ENCODE data around the gene MPPED1.

The MPPED1 gene

DNA sequence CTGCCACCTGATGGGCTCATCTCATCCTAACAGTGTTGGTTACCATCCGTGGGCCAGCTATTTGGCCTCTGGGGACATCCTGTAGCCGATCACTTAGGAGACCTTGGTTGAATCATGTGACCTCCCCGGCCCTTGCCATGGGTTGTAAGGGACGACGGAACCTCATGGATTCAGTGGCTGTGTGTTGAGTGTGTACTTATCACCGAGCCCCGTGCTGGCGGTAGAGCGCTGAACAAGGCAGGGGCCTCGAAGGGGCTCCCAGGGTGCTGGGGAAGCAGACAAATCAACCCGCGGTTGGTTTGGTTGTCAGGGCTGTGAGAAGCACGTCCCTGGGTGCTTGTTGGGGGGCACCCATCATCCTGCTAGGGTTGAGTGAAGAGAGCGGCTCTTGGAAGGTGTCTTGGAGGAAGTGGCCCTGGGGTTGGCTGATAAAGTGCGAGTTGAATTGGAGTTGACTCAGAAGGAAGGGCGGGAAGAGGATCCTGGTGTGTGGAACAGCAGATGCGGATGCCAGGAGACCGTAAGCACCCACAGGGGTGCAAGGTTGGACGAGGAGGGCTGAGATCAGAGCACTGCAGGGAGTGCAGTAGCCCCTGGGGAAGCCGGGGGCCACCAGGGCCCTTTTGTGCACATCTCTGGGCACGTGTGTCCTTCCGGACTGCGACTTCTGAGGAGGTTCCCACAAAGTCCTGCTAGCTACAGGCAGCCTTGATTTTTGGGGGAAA is 53.6 kb downstream of the MPPED1 start:
- Histone ChIP-seq H3K27me3 (ENCODE audit: insufficient read depth, low read length, poor library complexity, severe bottlenecking) (no peaks in the 10 kb centered on the region), H3K9me3 (ENCODE audit: insufficient read depth, low read depth, low read length) (no peaks in the 10 kb centered on the region), H2AFZ (ENCODE audit: low read length) (no peak overlapping the region), H4K20me1 (ENCODE audit: insufficient read depth, low read length, poor library complexity, severe bottlenecking) (no peaks in the 10 kb centered on the region), H3F3A (ENCODE audit: low read depth) (no peaks in the 10 kb centered on the region), H3K79me2 (ENCODE audit: insufficient read depth, low read length) (no peaks in the 10 kb centered on the region), H3K4me3 (ENCODE audit: low read length, poor library complexity, severe bottlenecking) (no peak overlapping the region), H3K9ac (ENCODE audit: low read depth, low read length, poor library complexity, severe bottlenecking) (no peak overlapping the region), H3K9me2 (replicated peaks; ENCODE audit: low read depth, low read length) (no peaks in the 10 kb centered on the region), H3K36me3 (ENCODE audit: insufficient read depth, low read length) (no peaks in the 10 kb centered on the region), H3K4me1 (ENCODE audit: insufficient read depth, low read length, poor library complexity, severe bottlenecking) (no peaks in the 10 kb centered on the region), H3K4me2 (ENCODE audit: low read depth, low read length, poor library complexity, severe bottlenecking) (no peak overlapping the region)
- TF ChIP-seq EZH2phosphoT487 (IDR thresholded peaks at IDR 0.05; ENCODE audit: borderline replicate concordance), result no peak
- TF ChIP-seq, protein P1, sequence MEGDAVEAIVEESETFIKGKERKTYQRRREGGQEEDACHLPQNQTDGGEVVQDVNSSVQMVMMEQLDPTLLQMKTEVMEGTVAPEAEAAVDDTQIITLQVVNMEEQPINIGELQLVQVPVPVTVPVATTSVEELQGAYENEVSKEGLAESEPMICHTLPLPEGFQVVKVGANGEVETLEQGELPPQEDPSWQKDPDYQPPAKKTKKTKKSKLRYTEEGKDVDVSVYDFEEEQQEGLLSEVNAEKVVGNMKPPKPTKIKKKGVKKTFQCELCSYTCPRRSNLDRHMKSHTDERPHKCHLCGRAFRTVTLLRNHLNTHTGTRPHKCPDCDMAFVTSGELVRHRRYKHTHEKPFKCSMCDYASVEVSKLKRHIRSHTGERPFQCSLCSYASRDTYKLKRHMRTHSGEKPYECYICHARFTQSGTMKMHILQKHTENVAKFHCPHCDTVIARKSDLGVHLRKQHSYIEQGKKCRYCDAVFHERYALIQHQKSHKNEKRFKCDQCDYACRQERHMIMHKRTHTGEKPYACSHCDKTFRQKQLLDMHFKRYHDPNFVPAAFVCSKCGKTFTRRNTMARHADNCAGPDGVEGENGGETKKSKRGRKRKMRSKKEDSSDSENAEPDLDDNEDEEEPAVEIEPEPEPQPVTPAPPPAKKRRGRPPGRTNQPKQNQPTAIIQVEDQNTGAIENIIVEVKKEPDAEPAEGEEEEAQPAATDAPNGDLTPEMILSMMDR (conservative IDR thresholded peaks at IDR 0.05; ENCODE audit: low read length), result no peak

DNA sequence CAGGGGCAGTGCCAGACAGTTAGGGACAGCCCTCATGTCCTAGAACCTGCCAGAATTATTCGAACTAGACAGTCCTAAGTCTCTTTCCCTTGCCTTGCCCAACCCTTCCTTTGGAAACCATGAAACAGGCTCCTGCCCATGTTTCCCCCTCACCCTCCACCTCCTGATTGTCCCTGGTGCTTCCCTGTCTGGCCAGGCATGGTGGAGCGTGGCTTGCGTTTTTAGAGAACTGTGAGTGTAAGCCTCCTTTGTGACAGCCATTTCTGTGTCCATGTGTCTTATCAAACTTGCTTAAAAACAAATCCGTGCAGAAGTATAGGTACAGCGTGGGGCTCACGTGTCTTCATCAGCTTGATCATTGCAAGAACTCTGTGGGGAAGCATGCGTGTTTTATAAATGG is 54.9 kb downstream of the MPPED1 start:
- Histone ChIP-seq H3K9ac (ENCODE audit: low read depth, low read length, poor library complexity, severe bottlenecking) (no peak overlapping the region), H3K4me1 (ENCODE audit: insufficient read depth, low read length, poor library complexity, severe bottlenecking) (no peaks in the 10 kb centered on the region), H2AFZ (ENCODE audit: low read length) (no peak overlapping the region), H3F3A (ENCODE audit: low read depth) (no peaks in the 10 kb centered on the region), H3K4me3 (ENCODE audit: low read length, poor library complexity, severe bottlenecking) (no peak overlapping the region), H3K27me3 (ENCODE audit: insufficient read depth, low read length, poor library complexity, severe bottlenecking) (no peaks in the 10 kb centered on the region), H4K20me1 (ENCODE audit: insufficient read depth, low read length, poor library complexity, severe bottlenecking) (no peaks in the 10 kb centered on the region), H3K9me2 (replicated peaks; ENCODE audit: low read depth, low read length) (no peaks in the 10 kb centered on the region), H3K36me3 (ENCODE audit: insufficient read depth, low read length) (no peaks in the 10 kb centered on the region), H3K79me2 (ENCODE audit: insufficient read depth, low read length) (no peaks in the 10 kb centered on the region), H3K9me3 (ENCODE audit: insufficient read depth, low read depth, low read length) (no peaks in the 10 kb centered on the region), H3K4me2 (ENCODE audit: low read depth, low read length, poor library complexity, severe bottlenecking) (no peak overlapping the region)
- TF ChIP-seq, protein P1 (conservative IDR thresholded peaks at IDR 0.05; ENCODE audit: low read length), result no peak
- TF ChIP-seq EZH2phosphoT487 (IDR thresholded peaks at IDR 0.05; ENCODE audit: borderline replicate concordance), result no peak

DNA sequence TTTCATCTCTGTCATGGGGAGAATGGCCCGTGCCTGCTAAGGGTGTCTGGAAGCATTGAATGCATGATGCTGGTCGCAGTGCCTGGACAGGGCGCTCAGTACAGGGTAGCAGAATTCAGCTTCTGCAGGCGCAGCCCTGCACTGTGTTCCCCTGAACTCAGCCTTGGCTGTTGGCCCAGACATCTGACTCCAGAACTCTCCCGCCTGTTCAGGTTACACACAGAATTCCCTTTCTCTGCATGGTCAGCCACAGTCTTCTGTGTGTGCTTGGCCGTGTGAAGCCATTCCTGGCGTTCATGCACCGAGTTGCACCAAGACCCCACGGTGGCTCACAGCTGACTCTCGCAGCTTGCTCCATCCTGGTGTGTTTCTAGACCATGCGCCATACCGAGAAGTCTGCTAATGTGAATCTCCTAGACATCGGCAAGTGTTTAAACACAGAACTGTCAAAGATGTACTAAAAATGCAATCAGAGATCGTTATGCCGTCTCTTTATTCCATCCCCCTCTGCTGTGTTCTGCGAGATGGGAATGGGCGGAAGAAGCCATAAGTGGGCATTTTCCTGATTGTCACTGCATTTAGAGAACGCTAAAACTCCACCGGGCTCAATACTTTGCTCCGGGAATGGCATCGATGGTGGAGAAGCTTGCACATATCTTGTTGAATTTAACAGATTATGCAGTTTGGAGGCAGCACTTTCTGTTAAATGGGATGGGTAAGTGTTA is 55.6 kb downstream of the MPPED1 start:
- no peaks in the 10 kb centered on the region for H3K27me3 ChIP-seq (ENCODE audit: insufficient read depth, low read length, poor library complexity, severe bottlenecking)
- no peak overlapping the region for H3K4me2 ChIP-seq (ENCODE audit: low read depth, low read length, poor library complexity, severe bottlenecking)
- no peak overlapping the region for H3K4me3 ChIP-seq (ENCODE audit: low read length, poor library complexity, severe bottlenecking)
- H3K36me3 ChIP-seq (ENCODE audit: insufficient read depth, low read length), result no peaks in the 10 kb centered on the region
- no peaks in the 10 kb centered on the region for H3K9me3 ChIP-seq (ENCODE audit: insufficient read depth, low read depth, low read length)
- no peaks in the 10 kb centered on the region for H3K4me1 ChIP-seq (ENCODE audit: insufficient read depth, low read length, poor library complexity, severe bottlenecking)
- no peak overlapping the region for H3K9ac ChIP-seq (ENCODE audit: low read depth, low read length, poor library complexity, severe bottlenecking)
- TF ChIP-seq EZH2phosphoT487 (IDR thresholded peaks at IDR 0.05; ENCODE audit: borderline replicate concordance), result no peak
- TF ChIP-seq, protein P1 (conservative IDR thresholded peaks at IDR 0.05; ENCODE audit: low read length), result no peak
- H3K9me2 ChIP-seq (replicated peaks; ENCODE audit: low read depth, low read length), result no peaks in the 10 kb centered on the region
- H3K79me2 ChIP-seq (ENCODE audit: insufficient read depth, low read length), result no peaks in the 10 kb centered on the region
- no peak overlapping the region for H2AFZ ChIP-seq (ENCODE audit: low read length)
- H4K20me1 ChIP-seq (ENCODE audit: insufficient read depth, low read length, poor library complexity, severe bottlenecking), result no peaks in the 10 kb centered on the region
- no peaks in the 10 kb centered on the region for H3F3A ChIP-seq (ENCODE audit: low read depth)

Measured in Loucy (cell line).